Measurements from ENCODE around the gene ANKS1B.

Gene ANKS1B

DNA sequence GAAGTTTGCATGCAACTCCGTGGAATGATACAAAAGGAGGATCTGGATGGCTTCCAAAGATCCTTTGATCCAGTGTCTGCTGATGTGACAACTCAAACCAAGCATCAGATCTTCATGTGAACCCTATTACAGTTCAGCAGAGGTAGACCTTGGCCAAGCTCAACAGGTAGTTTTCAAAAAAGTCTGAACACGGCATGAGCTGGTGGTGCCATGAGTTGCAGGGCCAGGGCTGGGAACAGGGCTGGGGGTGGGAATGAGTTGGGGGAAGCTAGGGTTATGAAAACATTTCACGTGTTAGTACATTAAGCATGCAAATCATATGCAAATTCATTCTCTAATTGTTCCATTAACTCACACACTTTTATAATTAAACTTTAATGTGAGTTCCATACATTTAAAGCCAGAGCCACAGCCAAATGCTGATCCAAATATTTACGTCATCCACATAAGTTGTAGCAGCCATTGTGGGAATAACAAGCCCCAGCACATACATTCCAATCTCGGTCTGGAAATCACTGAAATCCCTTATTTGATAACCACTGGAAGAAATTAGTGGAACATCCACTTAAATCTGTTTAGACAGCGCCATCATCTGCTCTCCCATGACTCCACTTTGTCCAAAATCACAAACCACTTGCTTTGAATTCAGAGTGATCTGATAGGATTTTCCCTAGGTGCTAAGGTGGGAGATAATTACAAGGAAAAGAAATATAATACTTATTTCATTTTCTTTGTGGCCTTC, 1181.1 kb downstream of the ANKS1B start:
- no peak overlapping the region for H3K4me3 ChIP-seq (ENCODE audit: low read length)
- H3K4me1 ChIP-seq (ENCODE audit: control insufficient read depth, insufficient read depth, low read length): no peaks in the 10 kb centered on the region

DNA sequence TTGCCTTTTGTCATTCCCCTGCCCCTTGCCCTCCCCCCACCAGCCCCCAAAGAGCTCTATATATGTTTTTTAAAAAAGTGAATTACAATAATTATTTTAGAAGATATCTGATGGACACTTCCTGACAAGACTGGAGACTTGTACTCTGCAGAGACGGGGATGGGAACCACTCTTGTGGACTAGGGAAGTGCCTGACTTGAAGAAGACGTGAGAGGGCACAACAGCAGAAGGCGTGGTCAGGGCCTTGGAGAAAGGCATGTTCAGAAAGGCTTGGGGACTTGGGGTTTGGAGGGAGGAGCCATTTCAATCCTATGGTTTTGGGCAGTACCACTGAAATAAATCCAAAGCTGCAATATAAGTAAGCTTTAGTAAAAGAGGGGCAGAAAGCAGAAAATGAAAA, 1184.9 kb downstream of the ANKS1B start:
- Histone ChIP-seq H3K9ac (ENCODE audit: low read length) (no peak overlapping the region), H3K36me3 (ENCODE audit: control insufficient read depth, insufficient read depth, low read length) (no peaks in the 10 kb centered on the region), H3K4me1 (ENCODE audit: control insufficient read depth, insufficient read depth, low read length) (no peaks in the 10 kb centered on the region), H3K9me3 (ENCODE audit: control insufficient read depth, low read length) (no peaks in the 10 kb centered on the region), H3K4me3 (ENCODE audit: low read length) (no peak overlapping the region), H3K27me3 (ENCODE audit: control insufficient read depth, insufficient read depth, low read length) (no peaks in the 10 kb centered on the region)

More for the DNA sequence above, 1181.1 kb downstream of the ANKS1B start:
- Histone ChIP-seq H3K9me3 (ENCODE audit: control insufficient read depth, low read length) (no peaks in the 10 kb centered on the region), H3K27me3 (ENCODE audit: control insufficient read depth, insufficient read depth, low read length) (no peaks in the 10 kb centered on the region), H3K9ac (ENCODE audit: low read length) (no peak overlapping the region), H3K36me3 (ENCODE audit: control insufficient read depth, insufficient read depth, low read length) (no peaks in the 10 kb centered on the region)

DNA sequence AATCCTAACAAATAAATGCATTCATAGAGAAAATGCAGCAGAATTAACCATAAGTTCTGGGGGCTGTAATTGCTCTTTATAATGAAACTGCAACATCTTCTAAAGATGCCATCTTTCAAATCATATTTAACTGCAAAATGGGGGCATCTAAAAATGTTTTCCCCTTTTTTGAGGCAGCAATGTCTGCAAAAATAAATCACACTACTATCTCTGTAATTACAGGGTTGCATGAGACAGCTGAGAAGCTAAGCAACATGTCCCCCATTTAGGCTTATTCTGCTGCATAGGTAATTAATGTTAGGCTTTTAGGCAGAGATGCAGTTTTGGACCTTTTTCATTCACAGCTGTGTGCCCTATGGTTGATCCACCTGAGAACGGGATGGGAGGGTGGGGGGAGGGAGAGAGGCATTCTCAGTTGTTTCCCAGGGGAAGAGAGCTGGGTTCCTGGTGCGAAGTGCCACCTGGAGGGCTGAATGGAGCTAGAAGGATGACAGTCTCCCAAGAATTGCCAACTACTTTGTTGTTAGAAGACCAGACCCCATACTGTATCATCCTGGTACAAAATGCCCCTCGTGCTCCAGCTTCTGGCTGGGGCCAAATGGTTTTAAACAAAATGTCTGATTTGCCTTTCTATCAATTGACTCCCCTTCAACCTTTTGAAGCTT, 1185.5 kb downstream of the ANKS1B start:
- no peaks in the 10 kb centered on the region for H3K9me3 ChIP-seq (ENCODE audit: control insufficient read depth, low read length)
- no peak overlapping the region for H3K4me3 ChIP-seq (ENCODE audit: low read length)
- H3K36me3 ChIP-seq (ENCODE audit: control insufficient read depth, insufficient read depth, low read length): no peaks in the 10 kb centered on the region
- no peaks in the 10 kb centered on the region for H3K4me1 ChIP-seq (ENCODE audit: control insufficient read depth, insufficient read depth, low read length)
- H3K27me3 ChIP-seq (ENCODE audit: control insufficient read depth, insufficient read depth, low read length): no peaks in the 10 kb centered on the region
- no peak overlapping the region for H3K9ac ChIP-seq (ENCODE audit: low read length)

DNA sequence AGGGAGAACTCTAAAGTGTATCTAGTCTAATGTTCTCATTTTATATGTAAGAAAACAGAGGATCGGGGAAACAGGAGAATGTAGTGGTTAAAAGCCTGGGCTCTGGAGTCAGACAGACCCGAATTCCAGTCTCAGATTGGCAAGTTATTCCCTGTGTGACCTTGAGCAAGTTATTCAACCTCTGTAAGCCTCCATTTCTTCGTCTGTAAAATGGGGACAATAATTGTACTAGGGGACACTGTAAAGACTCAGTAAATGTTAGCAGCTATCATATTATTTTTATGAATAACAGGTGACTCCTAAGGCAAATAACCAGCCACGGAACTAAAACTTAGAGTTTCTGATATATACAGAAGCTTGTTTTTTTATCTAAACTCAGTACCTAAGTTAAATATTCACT, 1187.5 kb downstream of the ANKS1B start:
- Histone ChIP-seq H3K27me3 (ENCODE audit: control insufficient read depth, insufficient read depth, low read length) (no peaks in the 10 kb centered on the region), H3K4me1 (ENCODE audit: control insufficient read depth, insufficient read depth, low read length) (no peaks in the 10 kb centered on the region), H3K4me3 (ENCODE audit: low read length) (no peak overlapping the region), H3K36me3 (ENCODE audit: control insufficient read depth, insufficient read depth, low read length) (no peaks in the 10 kb centered on the region), H3K9ac (ENCODE audit: low read length) (no peak overlapping the region), H3K9me3 (ENCODE audit: control insufficient read depth, low read length) (no peaks in the 10 kb centered on the region)

DNA sequence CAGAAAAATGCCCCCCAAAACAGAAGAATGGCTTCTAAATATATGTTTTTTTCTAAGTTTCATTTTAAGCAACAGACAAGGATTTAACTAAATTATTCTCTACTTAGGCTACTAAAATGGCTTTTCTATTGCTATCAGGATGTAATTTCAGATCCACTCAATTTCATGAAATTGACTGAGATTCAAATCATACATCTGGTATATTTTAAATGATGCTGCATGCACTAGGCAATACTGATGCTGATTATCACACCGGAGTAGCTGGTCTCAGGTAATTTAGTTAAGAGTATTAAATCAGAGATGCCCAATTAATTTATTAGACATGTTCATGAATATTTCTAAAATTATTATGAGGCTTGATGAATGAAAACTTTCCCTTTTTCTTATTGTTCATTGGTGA, 1188.0 kb downstream of the ANKS1B start:
- H3K27me3 ChIP-seq (ENCODE audit: control insufficient read depth, insufficient read depth, low read length): no peaks in the 10 kb centered on the region
- no peaks in the 10 kb centered on the region for H3K4me1 ChIP-seq (ENCODE audit: control insufficient read depth, insufficient read depth, low read length)
- H3K9me3 ChIP-seq (ENCODE audit: control insufficient read depth, low read length): no peaks in the 10 kb centered on the region
- no peak overlapping the region for H3K4me3 ChIP-seq (ENCODE audit: low read length)
- no peaks in the 10 kb centered on the region for H3K36me3 ChIP-seq (ENCODE audit: control insufficient read depth, insufficient read depth, low read length)
- H3K9ac ChIP-seq (ENCODE audit: low read length): no peak overlapping the region

DNA sequence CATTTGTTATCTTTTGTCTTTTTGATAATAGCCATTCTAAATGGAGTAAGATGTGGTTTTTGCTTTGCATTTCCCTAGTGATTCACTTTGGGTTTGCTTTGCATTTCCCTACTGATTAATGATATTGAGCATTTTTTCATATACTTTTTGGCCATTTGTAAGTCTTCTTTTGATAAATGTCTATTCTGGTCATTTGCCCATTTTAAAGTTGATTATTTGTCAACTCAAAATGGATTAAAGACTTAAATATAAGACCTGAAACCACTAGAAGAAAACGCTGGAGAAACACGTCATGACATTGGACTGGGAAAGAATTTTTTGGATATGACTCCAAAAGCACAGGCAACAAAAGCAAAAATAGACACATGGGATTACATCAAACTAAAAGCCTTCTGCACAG, 1191.6 kb downstream of the ANKS1B start:
- no peaks in the 10 kb centered on the region for H3K27me3 ChIP-seq (ENCODE audit: control insufficient read depth, insufficient read depth, low read length)
- H3K9me3 ChIP-seq (ENCODE audit: control insufficient read depth, low read length): no peaks in the 10 kb centered on the region
- H3K9ac ChIP-seq (ENCODE audit: low read length): no peak overlapping the region
- H3K4me3 ChIP-seq (ENCODE audit: low read length): no peak overlapping the region
- no peaks in the 10 kb centered on the region for H3K36me3 ChIP-seq (ENCODE audit: control insufficient read depth, insufficient read depth, low read length)
- H3K4me1 ChIP-seq (ENCODE audit: control insufficient read depth, insufficient read depth, low read length): no peaks in the 10 kb centered on the region

DNA sequence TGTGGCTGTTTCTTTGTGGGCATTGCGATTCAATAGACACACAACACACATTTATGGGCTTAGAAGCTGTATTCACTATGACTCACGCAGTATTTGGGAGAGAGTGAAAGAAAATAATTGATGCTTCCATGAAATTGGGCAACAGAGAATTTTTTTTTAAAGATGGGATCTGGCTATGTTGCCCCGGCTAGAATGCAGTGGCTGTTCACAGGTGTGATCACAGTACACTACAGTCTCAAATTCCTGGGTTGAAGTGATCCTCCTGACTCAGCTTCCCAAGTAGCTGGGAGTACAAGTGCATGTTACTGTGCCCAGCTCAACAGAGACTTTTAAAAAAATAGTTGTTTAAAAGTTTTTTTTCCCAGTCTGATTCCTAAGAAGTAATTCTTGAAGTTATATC, 1193.3 kb downstream of the ANKS1B start:
- no peaks in the 10 kb centered on the region for H3K9me3 ChIP-seq (ENCODE audit: control insufficient read depth, low read length)
- no peak overlapping the region for H3K9ac ChIP-seq (ENCODE audit: low read length)
- no peaks in the 10 kb centered on the region for H3K27me3 ChIP-seq (ENCODE audit: control insufficient read depth, insufficient read depth, low read length)
- no peaks in the 10 kb centered on the region for H3K36me3 ChIP-seq (ENCODE audit: control insufficient read depth, insufficient read depth, low read length)
- no peaks in the 10 kb centered on the region for H3K4me1 ChIP-seq (ENCODE audit: control insufficient read depth, insufficient read depth, low read length)
- H3K4me3 ChIP-seq (ENCODE audit: low read length): no peak overlapping the region

DNA sequence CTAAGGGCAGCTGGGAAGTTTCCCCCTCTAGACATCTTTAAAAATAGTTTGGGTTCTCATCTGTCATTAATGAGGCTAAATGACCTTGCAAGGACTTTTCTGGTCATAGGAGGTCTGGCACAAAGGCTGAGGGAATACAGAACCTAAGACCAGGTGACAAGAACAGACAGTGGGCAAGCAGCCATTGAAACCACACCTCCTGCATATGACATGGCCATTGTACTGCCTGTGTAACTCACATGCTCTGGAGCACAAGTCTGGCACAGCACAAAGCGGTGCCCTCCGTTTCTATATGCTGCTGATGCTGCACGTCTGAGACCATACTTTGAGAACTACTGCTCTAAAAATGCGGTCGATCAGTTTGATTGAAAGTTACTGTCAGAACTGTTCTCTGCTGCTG, 1196.3 kb downstream of the ANKS1B start:
- H3K9ac ChIP-seq (ENCODE audit: low read length): no peak overlapping the region
- no peak overlapping the region for H3K4me3 ChIP-seq (ENCODE audit: low read length)
- no peaks in the 10 kb centered on the region for H3K4me1 ChIP-seq (ENCODE audit: control insufficient read depth, insufficient read depth, low read length)
- no peaks in the 10 kb centered on the region for H3K36me3 ChIP-seq (ENCODE audit: control insufficient read depth, insufficient read depth, low read length)
- H3K9me3 ChIP-seq (ENCODE audit: control insufficient read depth, low read length): no peaks in the 10 kb centered on the region
- H3K27me3 ChIP-seq (ENCODE audit: control insufficient read depth, insufficient read depth, low read length): no peaks in the 10 kb centered on the region

DNA sequence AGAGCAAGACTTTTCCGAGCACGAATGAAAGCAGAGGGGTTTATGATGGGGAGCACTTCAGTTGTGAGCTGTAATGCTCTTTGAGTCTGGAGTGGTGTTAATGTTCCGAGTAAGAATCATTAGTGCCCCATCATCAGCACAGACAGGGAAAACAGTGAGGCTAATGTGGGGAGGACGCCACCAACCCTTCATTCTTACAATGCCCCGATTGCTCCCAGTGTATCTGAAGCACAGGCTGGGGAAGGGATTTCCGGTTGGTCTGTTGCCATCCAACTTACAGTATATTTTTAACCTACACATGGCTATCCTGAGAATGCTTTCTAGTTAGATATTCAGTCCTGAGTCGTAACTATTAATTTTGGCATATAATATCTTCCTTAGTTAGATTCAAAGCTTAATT, 1198.1 kb downstream of the ANKS1B start:
- Histone ChIP-seq H3K4me1 (ENCODE audit: control insufficient read depth, insufficient read depth, low read length) (no peaks in the 10 kb centered on the region), H3K9ac (ENCODE audit: low read length) (no peak overlapping the region), H3K36me3 (ENCODE audit: control insufficient read depth, insufficient read depth, low read length) (no peaks in the 10 kb centered on the region), H3K27me3 (ENCODE audit: control insufficient read depth, insufficient read depth, low read length) (no peaks in the 10 kb centered on the region), H3K9me3 (ENCODE audit: control insufficient read depth, low read length) (no peaks in the 10 kb centered on the region), H3K4me3 (ENCODE audit: low read length) (no peak overlapping the region)

DNA sequence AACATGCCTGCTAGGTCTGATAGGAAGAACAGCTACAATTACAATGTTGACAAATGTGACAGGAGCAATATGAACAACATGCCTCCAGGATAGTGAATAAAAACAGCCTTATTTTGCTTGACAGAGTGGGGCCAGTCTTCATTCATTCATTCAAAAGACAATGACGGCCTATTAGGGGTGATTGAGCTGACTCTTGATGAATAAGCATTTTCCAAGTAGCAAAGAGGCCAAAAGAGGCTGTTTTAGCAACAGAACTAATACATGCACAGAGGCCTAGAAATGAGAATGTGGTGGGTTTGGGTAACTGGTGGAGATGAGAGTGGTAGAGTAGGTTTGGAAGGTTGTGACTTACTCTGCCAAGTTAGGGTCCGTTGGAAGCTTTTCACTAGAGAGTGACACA, 1201.3 kb downstream of the ANKS1B start:
- H3K9ac ChIP-seq (ENCODE audit: low read length): no peak overlapping the region
- H3K9me3 ChIP-seq (ENCODE audit: control insufficient read depth, low read length): no peaks in the 10 kb centered on the region
- H3K27me3 ChIP-seq (ENCODE audit: control insufficient read depth, insufficient read depth, low read length): no peaks in the 10 kb centered on the region
- no peaks in the 10 kb centered on the region for H3K4me1 ChIP-seq (ENCODE audit: control insufficient read depth, insufficient read depth, low read length)
- no peak overlapping the region for H3K4me3 ChIP-seq (ENCODE audit: low read length)
- H3K36me3 ChIP-seq (ENCODE audit: control insufficient read depth, insufficient read depth, low read length): no peaks in the 10 kb centered on the region

DNA sequence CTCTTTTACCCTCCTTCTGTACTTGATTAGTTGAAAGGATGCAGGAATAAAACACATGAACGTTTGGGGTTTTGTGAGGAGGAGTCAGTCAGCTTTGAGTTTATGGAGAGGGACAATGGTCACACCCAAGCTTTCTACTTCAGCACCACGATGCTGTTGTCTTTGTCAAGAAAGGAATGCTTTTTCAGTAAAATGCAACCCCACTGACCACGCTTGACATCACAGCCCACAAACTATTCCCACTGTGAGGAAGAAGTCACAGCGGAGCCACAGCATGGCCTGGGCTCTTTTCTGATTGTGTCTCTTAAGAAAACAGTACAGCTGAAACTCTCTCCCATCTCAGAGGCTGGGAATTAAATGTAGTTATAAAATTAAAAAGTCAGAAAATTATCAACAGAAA, 1204.5 kb downstream of the ANKS1B start:
- Histone ChIP-seq H3K4me3 (ENCODE audit: low read length) (no peak overlapping the region), H3K9me3 (ENCODE audit: control insufficient read depth, low read length) (no peaks in the 10 kb centered on the region), H3K9ac (ENCODE audit: low read length) (no peak overlapping the region), H3K27me3 (ENCODE audit: control insufficient read depth, insufficient read depth, low read length) (no peaks in the 10 kb centered on the region), H3K4me1 (ENCODE audit: control insufficient read depth, insufficient read depth, low read length) (no peaks in the 10 kb centered on the region), H3K36me3 (ENCODE audit: control insufficient read depth, insufficient read depth, low read length) (no peaks in the 10 kb centered on the region)

DNA sequence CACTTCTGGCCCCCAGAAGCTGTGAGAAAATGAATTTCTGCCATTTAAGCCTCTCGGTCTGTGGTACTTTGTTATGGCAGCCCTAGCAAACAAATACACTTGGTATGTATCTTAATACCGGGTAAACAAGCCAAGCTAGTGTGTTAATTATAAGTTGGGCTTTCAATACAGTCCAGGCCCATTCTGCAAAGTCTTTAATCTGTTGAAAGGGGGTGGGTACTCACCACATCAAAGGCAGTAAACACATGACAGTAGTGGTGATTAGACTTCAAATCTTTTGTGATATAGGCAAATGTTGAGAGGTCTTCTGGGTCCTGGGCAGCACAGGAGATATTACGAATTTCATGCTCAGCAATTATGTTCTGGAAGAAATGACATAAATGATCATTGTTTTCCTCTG, 1211.9 kb downstream of the ANKS1B start:
- Histone ChIP-seq H3K36me3 (ENCODE audit: control insufficient read depth, insufficient read depth, low read length) (no peaks in the 10 kb centered on the region), H3K9ac (ENCODE audit: low read length) (no peak overlapping the region), H3K4me1 (ENCODE audit: control insufficient read depth, insufficient read depth, low read length) (no peaks in the 10 kb centered on the region)

More for the DNA sequence above, 1211.9 kb downstream of the ANKS1B start:
- Histone ChIP-seq H3K27me3 (ENCODE audit: control insufficient read depth, insufficient read depth, low read length) (no peaks in the 10 kb centered on the region), H3K9me3 (ENCODE audit: control insufficient read depth, low read length) (no peaks in the 10 kb centered on the region), H3K4me3 (ENCODE audit: low read length) (no peak overlapping the region)
